Measurements from ENCODE around the gene ZNF446. TPM values are rescaled to one million over a fixed set of nuclear protein-coding genes. Genes with fewer than 3 reads are reported as not detected.
A peak's percentile ranks its signal among the peaks of the same experiment; 100 is the strongest.

ZNF446 gene
- total and polyA plus RNA-seq, 7 experiments from 2014 or later, result 3.2 to 20.0 (median 13.9) TPM

GRCh38 chr19:58511353-58512208 is 35.4 kb downstream of the ZNF446 start, which contains the start of gene SLC27A5:
Gene SLC27A5, minus strand, starts transcription at chr19:58511992. Its CDS starts 37 bp downstream, at chr19:58511955.
- ChIA-PET CTCF (no interaction called here), POLR2A (interaction anchor here (0.5 to 1.4 kb wide), 2 partner anchors 9 to 11 kb away, joined by 3 to 4 read pairs; no protein-coding TSS in a partner anchor)
- peaks cover 0 to 12% (median 6%) of the 10 kb centered on the region in 11 donors for H3K9me3 Mint-ChIP-seq
- peak within 1 kb of the TSS in 3 of 9 donors; percentile 26 to 42 (median 32) for H3K27ac Mint-ChIP-seq
- H3K4me3 ChIP-seq (ENCODE audit: low read length), result no peak within 1 kb of the TSS
- no peaks in the 10 kb centered on the region for H3K27me3 Mint-ChIP-seq
- H3K27ac ChIP-seq (ENCODE audit: low read depth, low read length), result no peak within 1 kb of the TSS
- H3K36me3 ChIP-seq (ENCODE audit: control insufficient read depth in 2 of 3, insufficient read depth in 3 of 3, low read length in 3 of 3), result peaks cover 0 to 11% (median 5%) of the 10 kb centered on the region in 3 experiments
- DNase-seq (no peak), ATAC-seq (no peak)
- peaks cover 8 to 29% (median 16%) of the 10 kb centered on the region in 7 donors for H3K4me1 Mint-ChIP-seq
- peak within 1 kb of the TSS in 1 of 10 donors; percentile 4 for H3K4me3 Mint-ChIP-seq
- H3K27me3 ChIP-seq (ENCODE audit: control insufficient read depth in 2 of 2, insufficient read depth in 2 of 2, low read length in 2 of 2), result no peaks in the 10 kb centered on the region
- peaks cover 6 to 11% of the 10 kb centered on the region in 2 donors for H3K4me1 ChIP-seq (ENCODE audit: control insufficient read depth in 2 of 2, insufficient read depth in 2 of 2, low read length in 2 of 2)
- peaks cover 0 to 23% (median 5%) of the 10 kb centered on the region in 5 donors for H3K36me3 Mint-ChIP-seq
- intact Hi-C loops (cut with micrococcal nuclease), result loop anchor here in 1 of 2 donors (5.0 kb wide), 1 partner anchor 109 kb away; no protein-coding TSS in a partner anchor
- H3K9me3 ChIP-seq (ENCODE audit: control insufficient read depth in 2 of 3, low read length in 3 of 3), result no peaks in the 10 kb centered on the region

- intact Hi-C loops (cut with micrococcal nuclease), result loop anchor here in 1 of 2 donors (5.0 kb wide), 1 partner anchor 111 kb away; no protein-coding TSS in a partner anchor
- POLR2A ChIA-PET, result interaction anchor here (1.0 to 2.0 kb wide), 9 partner anchors 13 to 150 kb away, joined by 3 to 11 read pairs (median 4); partner anchors contain the start of genes CHMP2A, TRIM28 and UBE2M
- H3K27ac Mint-ChIP-seq, result peak overlapping the region in 6 of 9 donors; percentile 67 to 94 (median 79)
These were observed 37.1 kb downstream of the ZNF446 start for GRCh38 chr19:58513213-58513693.

GRCh38 chr19:58513694-58514563 is 37.8 kb downstream of the ZNF446 start:
- H3K9me3 Mint-ChIP-seq, result no peaks in the 10 kb centered on the region
- peaks cover 17 to 21% of the 10 kb centered on the region in 2 donors for H3K4me1 ChIP-seq (ENCODE audit: control insufficient read depth in 2 of 2, insufficient read depth in 2 of 2, low read length in 2 of 2)
- H3K4me3 Mint-ChIP-seq, result peak overlapping the region; percentile 73 to 93 (median 84)
- POLR2A ChIA-PET, result interaction anchor here (0.6 to 2.0 kb wide), 9 partner anchors 15 to 335 kb away, joined by 3 to 11 read pairs (median 4); partner anchors contain the start of genes CHMP2A, TRIM28 and UBE2M
- H3K36me3 Mint-ChIP-seq, result peaks cover 0 to 18% (median 0%) of the 10 kb centered on the region in 5 donors
- CTCF ChIA-PET, result interaction anchor here (0.5 to 2.5 kb wide), 11 partner anchors 13 to 771 kb away, joined by 3 to 33 read pairs (median 4); no protein-coding TSS in a partner anchor
- peak overlapping the region; percentile 39 for H3K4me3 ChIP-seq (ENCODE audit: low read length)
- intact Hi-C loops (cut with micrococcal nuclease), result loop anchor here (1.0 to 5.0 kb wide), 11 partner anchors 15 to 332 kb away; partner anchors contain the start of genes RPS5 (in 1 of the 2), TRIM28 (in 1 of the 2), ZNF132 (in 1 of the 2) and ZNF497 (in 1 of the 2)
- H3K36me3 ChIP-seq (ENCODE audit: control insufficient read depth in 2 of 3, insufficient read depth in 3 of 3, low read length in 3 of 3), result peaks cover 0 to 22% (median 5%) of the 10 kb centered on the region in 3 experiments
- DNase-seq (peak; percentile 91 to 99 (median 95)), ATAC-seq (peak; percentile 98)
- H3K27me3 ChIP-seq (ENCODE audit: control insufficient read depth in 2 of 2, insufficient read depth in 2 of 2, low read length in 2 of 2), result no peaks in the 10 kb centered on the region
- H3K27ac Mint-ChIP-seq, result peak overlapping the region; percentile 67 to 94 (median 85)
- H3K27me3 Mint-ChIP-seq, result no peaks in the 10 kb centered on the region
- no peaks in the 10 kb centered on the region for H3K9me3 ChIP-seq (ENCODE audit: control insufficient read depth in 2 of 3, low read length in 3 of 3)
- H3K27ac ChIP-seq (ENCODE audit: low read depth, low read length), result peak overlapping the region; percentile 65
- H3K4me1 Mint-ChIP-seq, result peaks cover 17 to 40% (median 27%) of the 10 kb centered on the region in 7 donors

More at GRCh38 chr19:58513213-58513693, 37.1 kb downstream of the ZNF446 start:
- CTCF ChIA-PET, result interaction anchor here (0.6 to 2.5 kb wide), 7 partner anchors 12 to 770 kb away, joined by 3 to 33 read pairs (median 4); no protein-coding TSS in a partner anchor
- Mint-ChIP-seq H3K4me1 (peaks cover 11 to 33% (median 21%) of the 10 kb centered on the region in 7 donors), H3K9me3 (no peaks in the 10 kb centered on the region), H3K27me3 (no peaks in the 10 kb centered on the region), H3K4me3 (peak overlapping the region in 8 of 10 donors; percentile 13 to 93 (median 70)), H3K36me3 (peaks cover 0 to 17% (median 0%) of the 10 kb centered on the region in 5 donors)
- no peaks in the 10 kb centered on the region for H3K9me3 ChIP-seq (ENCODE audit: control insufficient read depth in 2 of 3, low read length in 3 of 3)
- H3K4me3 ChIP-seq (ENCODE audit: low read length), result no peak overlapping the region
- no peak for ATAC-seq
- no peaks in the 10 kb centered on the region for H3K27me3 ChIP-seq (ENCODE audit: control insufficient read depth in 2 of 2, insufficient read depth in 2 of 2, low read length in 2 of 2)
- H3K36me3 ChIP-seq (ENCODE audit: control insufficient read depth in 2 of 3, insufficient read depth in 3 of 3, low read length in 3 of 3), result peaks cover 0 to 22% (median 5%) of the 10 kb centered on the region in 3 experiments
- H3K4me1 ChIP-seq (ENCODE audit: control insufficient read depth in 2 of 2, insufficient read depth in 2 of 2, low read length in 2 of 2), result peaks cover 10 to 15% of the 10 kb centered on the region in 2 donors
- peak overlapping the region; percentile 65 for H3K27ac ChIP-seq (ENCODE audit: low read depth, low read length)
- DNase-seq, result no peak

GRCh38 chr19:58514564-58515022 is 38.4 kb downstream of the ZNF446 start:
- Mint-ChIP-seq H3K9me3 (peaks cover 0 to under 1% (median 0%) of the 10 kb centered on the region in 11 donors), H3K27me3 (peaks cover 0 to under 1% (median 0%) of the 10 kb centered on the region in 5 donors), H3K4me1 (peaks cover 20 to 45% (median 34%) of the 10 kb centered on the region in 7 donors), H3K27ac (peak overlapping the region in 7 of 9 donors; percentile 67 to 94 (median 87)), H3K36me3 (peaks cover 0 to 20% (median 0%) of the 10 kb centered on the region in 5 donors), H3K4me3 (peak overlapping the region; percentile 32 to 93 (median 82))
- no peak for ATAC-seq
- Histone ChIP-seq H3K27ac (ENCODE audit: low read depth, low read length) (peak overlapping the region; percentile 64), H3K9me3 (ENCODE audit: control insufficient read depth in 2 of 3, low read length in 3 of 3) (no peaks in the 10 kb centered on the region), H3K36me3 (ENCODE audit: control insufficient read depth in 2 of 3, insufficient read depth in 3 of 3, low read length in 3 of 3) (peaks cover 0 to 22% (median 5%) of the 10 kb centered on the region in 3 experiments), H3K4me1 (ENCODE audit: control insufficient read depth in 2 of 2, insufficient read depth in 2 of 2, low read length in 2 of 2) (peaks cover 18 to 21% of the 10 kb centered on the region in 2 donors), H3K4me3 (ENCODE audit: low read length) (peak overlapping the region; percentile 36), H3K27me3 (ENCODE audit: control insufficient read depth in 2 of 2, insufficient read depth in 2 of 2, low read length in 2 of 2) (no peaks in the 10 kb centered on the region)
- ChIA-PET POLR2A (interaction anchor here (0.6 to 2.0 kb wide), 8 partner anchors 15 to 152 kb away, joined by 3 to 11 read pairs (median 4); partner anchors contain the start of genes CHMP2A, TRIM28 and UBE2M), CTCF (interaction anchor here (0.5 to 2.5 kb wide), 12 partner anchors 13 to 1170 kb away, joined by 3 to 33 read pairs (median 4); no protein-coding TSS in a partner anchor)
- intact Hi-C loops (cut with micrococcal nuclease), result loop anchor here (1.0 to 5.0 kb wide), 11 partner anchors 15 to 332 kb away; partner anchors contain the start of genes RPS5 (in 1 of the 2), TRIM28 (in 1 of the 2), ZNF132 (in 1 of the 2) and ZNF497 (in 1 of the 2)
- no peak for DNase-seq

GRCh38 chr19:58515259-58515658 is 39.1 kb downstream of the ZNF446 start:
- POLR2A ChIA-PET, result interaction anchor here (1.5 to 2.0 kb wide), 2 partner anchors 29 to 65 kb away, joined by 3 to 8 read pairs; partner anchors contain the start of gene TRIM28
- H3K27ac Mint-ChIP-seq, result peak overlapping the region in 7 of 9 donors; percentile 15 to 87 (median 65)
- H3K27me3 Mint-ChIP-seq, result peaks cover 0 to 3% (median 0%) of the 10 kb centered on the region in 5 donors
- H3K4me3 Mint-ChIP-seq, result peak overlapping the region in 9 of 10 donors; percentile 7 to 82 (median 46)
- peaks cover 25 to 52% (median 41%) of the 10 kb centered on the region in 7 donors for H3K4me1 Mint-ChIP-seq
- no peak for DNase-seq
- Histone ChIP-seq H3K36me3 (ENCODE audit: control insufficient read depth in 2 of 3, insufficient read depth in 3 of 3, low read length in 3 of 3) (peaks cover 0 to 22% (median 5%) of the 10 kb centered on the region in 3 experiments), H3K9me3 (ENCODE audit: control insufficient read depth in 2 of 3, low read length in 3 of 3) (no peaks in the 10 kb centered on the region), H3K27me3 (ENCODE audit: control insufficient read depth in 2 of 2, insufficient read depth in 2 of 2, low read length in 2 of 2) (no peaks in the 10 kb centered on the region), H3K4me3 (ENCODE audit: low read length) (no peak overlapping the region), H3K27ac (ENCODE audit: low read depth, low read length) (no peak overlapping the region), H3K4me1 (ENCODE audit: control insufficient read depth in 2 of 2, insufficient read depth in 2 of 2, low read length in 2 of 2) (peaks cover 18 to 21% of the 10 kb centered on the region in 2 donors)
- no peak for ATAC-seq
- peaks cover 0 to 18% (median 0%) of the 10 kb centered on the region in 5 donors for H3K36me3 Mint-ChIP-seq
- intact Hi-C loops (cut with micrococcal nuclease), result no loop called here
- H3K9me3 Mint-ChIP-seq, result peaks cover 0 to 4% (median 0%) of the 10 kb centered on the region in 11 donors
- CTCF ChIA-PET, result interaction anchor here (0.7 to 1.7 kb wide), 3 partner anchors 51 to 1171 kb away, joined by 3 to 5 read pairs (median 3); no protein-coding TSS in a partner anchor
